Measurements from ENCODE around the gene CAMK1D. TPM values are rescaled to one million over a fixed set of nuclear protein-coding genes. Genes with fewer than 3 reads are reported as not detected.

CAMK1D gene
- total and polyA plus RNA-seq, 10 of the 15 experiments (the other 5 are each of a cell fraction or from before 2014, with no cell fraction given), result 2.1 to 35.5 (median 14.7) TPM

GRCh38 chr10:12735843-12736462 is 386.6 kb downstream of the CAMK1D start:
- in situ Hi-C loops (cut with MboI), result no loop called here
- TF ChIP-seq CHD2 (IDR thresholded peaks at IDR 0.05; ENCODE audit: borderline replicate concordance, low read depth, low read length) (no peak), EGR1 (IDR thresholded peaks at IDR 0.05; ENCODE audit: borderline replicate concordance in 1 of 2, low read depth in 2 of 2, low read length in 2 of 2) (no peak), RAD51 (IDR thresholded peaks at IDR 0.05) (no peak), POLR2AphosphoS5 (IDR thresholded peaks at IDR 0.05; ENCODE audit: low read length) (no peak), STAT1 (conservative IDR thresholded peaks at IDR 0.05) (no peak), SREBF2 (IDR thresholded peaks at IDR 0.05; ENCODE audit: low read length) (no peak), POU2F2 (IDR thresholded peaks at IDR 0.05; ENCODE audit: borderline replicate concordance, low read depth, low read length) (no peak), STAT3 (IDR thresholded peaks at IDR 0.05; ENCODE audit: low read depth, low read length) (no peak), FOXK2 (IDR thresholded peaks at IDR 0.05) (no peak), MYC (IDR thresholded peaks at IDR 0.05; ENCODE audit: insufficient read depth, insufficient read length, insufficient replicate concordance, low read length, severe bottlenecking) (no peak), BMI1 (IDR thresholded peaks at IDR 0.05; ENCODE audit: borderline replicate concordance) (no peak), KDM1A (IDR thresholded peaks at IDR 0.05; ENCODE audit: borderline replicate concordance) (no peak), ELK1 (IDR thresholded peaks at IDR 0.05; ENCODE audit: low read depth, low read length) (no peak)
- TF ChIP-seq, protein P1, sequence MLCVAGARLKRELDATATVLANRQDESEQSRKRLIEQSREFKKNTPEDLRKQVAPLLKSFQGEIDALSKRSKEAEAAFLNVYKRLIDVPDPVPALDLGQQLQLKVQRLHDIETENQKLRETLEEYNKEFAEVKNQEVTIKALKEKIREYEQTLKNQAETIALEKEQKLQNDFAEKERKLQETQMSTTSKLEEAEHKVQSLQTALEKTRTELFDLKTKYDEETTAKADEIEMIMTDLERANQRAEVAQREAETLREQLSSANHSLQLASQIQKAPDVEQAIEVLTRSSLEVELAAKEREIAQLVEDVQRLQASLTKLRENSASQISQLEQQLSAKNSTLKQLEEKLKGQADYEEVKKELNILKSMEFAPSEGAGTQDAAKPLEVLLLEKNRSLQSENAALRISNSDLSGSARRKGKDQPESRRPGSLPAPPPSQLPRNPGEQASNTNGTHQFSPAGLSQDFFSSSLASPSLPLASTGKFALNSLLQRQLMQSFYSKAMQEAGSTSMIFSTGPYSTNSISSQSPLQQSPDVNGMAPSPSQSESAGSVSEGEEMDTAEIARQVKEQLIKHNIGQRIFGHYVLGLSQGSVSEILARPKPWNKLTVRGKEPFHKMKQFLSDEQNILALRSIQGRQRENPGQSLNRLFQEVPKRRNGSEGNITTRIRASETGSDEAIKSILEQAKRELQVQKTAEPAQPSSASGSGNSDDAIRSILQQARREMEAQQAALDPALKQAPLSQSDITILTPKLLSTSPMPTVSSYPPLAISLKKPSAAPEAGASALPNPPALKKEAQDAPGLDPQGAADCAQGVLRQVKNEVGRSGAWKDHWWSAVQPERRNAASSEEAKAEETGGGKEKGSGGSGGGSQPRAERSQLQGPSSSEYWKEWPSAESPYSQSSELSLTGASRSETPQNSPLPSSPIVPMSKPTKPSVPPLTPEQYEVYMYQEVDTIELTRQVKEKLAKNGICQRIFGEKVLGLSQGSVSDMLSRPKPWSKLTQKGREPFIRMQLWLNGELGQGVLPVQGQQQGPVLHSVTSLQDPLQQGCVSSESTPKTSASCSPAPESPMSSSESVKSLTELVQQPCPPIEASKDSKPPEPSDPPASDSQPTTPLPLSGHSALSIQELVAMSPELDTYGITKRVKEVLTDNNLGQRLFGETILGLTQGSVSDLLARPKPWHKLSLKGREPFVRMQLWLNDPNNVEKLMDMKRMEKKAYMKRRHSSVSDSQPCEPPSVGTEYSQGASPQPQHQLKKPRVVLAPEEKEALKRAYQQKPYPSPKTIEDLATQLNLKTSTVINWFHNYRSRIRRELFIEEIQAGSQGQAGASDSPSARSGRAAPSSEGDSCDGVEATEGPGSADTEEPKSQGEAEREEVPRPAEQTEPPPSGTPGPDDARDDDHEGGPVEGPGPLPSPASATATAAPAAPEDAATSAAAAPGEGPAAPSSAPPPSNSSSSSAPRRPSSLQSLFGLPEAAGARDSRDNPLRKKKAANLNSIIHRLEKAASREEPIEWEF (IDR thresholded peaks at IDR 0.05; ENCODE audit: insufficient replicate concordance, low read depth, low read length), result no peak

More at GRCh38 chr10:12735843-12736462, 386.6 kb downstream of the CAMK1D start:
- Histone ChIP-seq H3K27me3 (replicated peaks in 1 of 2; ENCODE audit: control insufficient read depth in 2 of 2, insufficient read depth in 2 of 2, low read length in 1 of 2) (no peaks in the 10 kb centered on the region), H4K20me1 (ENCODE audit: control insufficient read depth, insufficient read depth) (no peaks in the 10 kb centered on the region), H3K9me3 (replicated peaks; ENCODE audit: control insufficient read depth, insufficient read depth, low read length) (no peaks in the 10 kb centered on the region), H2AFZ (ENCODE audit: control insufficient read depth, low read depth, low read length) (no peak overlapping the region), H3K27ac (ENCODE audit: control insufficient read depth, insufficient read depth) (no peak overlapping the region), H3K36me3 (ENCODE audit: control insufficient read depth in 2 of 2, insufficient read depth in 2 of 2, low read length in 1 of 2) (no peaks in the 10 kb centered on the region), H3K79me2 (ENCODE audit: control insufficient read depth, insufficient read depth, low read length) (no peaks in the 10 kb centered on the region), H3K4me1 (ENCODE audit: control insufficient read depth, insufficient read depth, low read length) (no peaks in the 10 kb centered on the region), H3K4me3 (no peak overlapping the region), H3K9ac (ENCODE audit: control insufficient read depth, insufficient read depth, low read length) (no peak overlapping the region), H3K4me2 (ENCODE audit: control insufficient read depth, insufficient read depth) (no peak overlapping the region)
- DNase-seq (ENCODE audit: low read depth, low spot score), result no peak
- WGBS (ENCODE audit: insufficient coverage, insufficient replicate concordance, low lambda C conversion rate, missing lambda C conversion rate), result 85% methylated on average over 9 of the region's 9 CpGs
- SMC1A ChIA-PET (ENCODE audit: uncharacterized antibody, unreplicated experiment), result no interaction called here
- RAD21 ChIA-PET (ENCODE audit: unreplicated experiment), result no interaction called here
- ATAC-seq, result no peak
- POLR2A ChIA-PET, result interaction anchor here (0.7 kb wide), 1 partner anchor 10 kb away, joined by 4 read pairs; no protein-coding TSS in a partner anchor
- intact Hi-C loops (cut with micrococcal nuclease; ENCODE audit: unreplicated experiment), result no loop called here
- BruUV-seq (replicated peaks), result no TSS peak
- CTCF ChIA-PET, result interaction anchor here (1.4 kb wide), 1 partner anchor 521 kb away, joined by 3 read pairs; no protein-coding TSS in a partner anchor
- no peak for FAIRE-seq

All from GM12878 (cell line).